Mucosa of stomach (tissue), 1 donor: ENCODE data around the gene UNC5A.

Source experiments
- H3K27me3 ChIP-seq: one replicate; pipeline ENCODE4 v1.7.0; 2013; ENCODE audit warnings: mild to moderate bottlenecking, low read length; ENCODE audit not compliant: control insufficient read depth, insufficient read depth
- H3K36me3 ChIP-seq: one replicate; pipeline ENCODE4 v1.7.0; 2013; ENCODE audit warnings: low read length; ENCODE audit not compliant: control insufficient read depth, insufficient read depth
- H3K4me1 ChIP-seq: one replicate; pipeline ENCODE4 v1.7.0; 2013; ENCODE audit warnings: mild to moderate bottlenecking, low read length; ENCODE audit not compliant: control insufficient read depth, insufficient read depth
- H3K4me3 ChIP-seq: one replicate; pipeline ENCODE4 v1.7.0; 2013; ENCODE audit warnings: low read length
- H3K9ac ChIP-seq: one replicate; pipeline ENCODE4 v1.7.0; 2013; ENCODE audit warnings: mild to moderate bottlenecking, low read length, moderate library complexity
- H3K9me3 ChIP-seq: one replicate; pipeline ENCODE4 v1.7.0; 2013; ENCODE audit warnings: mild to moderate bottlenecking, low read length, moderate library complexity; ENCODE audit not compliant: control insufficient read depth
- donor health status: Pancreatic carcinoma.

Gene UNC5A

DNA sequence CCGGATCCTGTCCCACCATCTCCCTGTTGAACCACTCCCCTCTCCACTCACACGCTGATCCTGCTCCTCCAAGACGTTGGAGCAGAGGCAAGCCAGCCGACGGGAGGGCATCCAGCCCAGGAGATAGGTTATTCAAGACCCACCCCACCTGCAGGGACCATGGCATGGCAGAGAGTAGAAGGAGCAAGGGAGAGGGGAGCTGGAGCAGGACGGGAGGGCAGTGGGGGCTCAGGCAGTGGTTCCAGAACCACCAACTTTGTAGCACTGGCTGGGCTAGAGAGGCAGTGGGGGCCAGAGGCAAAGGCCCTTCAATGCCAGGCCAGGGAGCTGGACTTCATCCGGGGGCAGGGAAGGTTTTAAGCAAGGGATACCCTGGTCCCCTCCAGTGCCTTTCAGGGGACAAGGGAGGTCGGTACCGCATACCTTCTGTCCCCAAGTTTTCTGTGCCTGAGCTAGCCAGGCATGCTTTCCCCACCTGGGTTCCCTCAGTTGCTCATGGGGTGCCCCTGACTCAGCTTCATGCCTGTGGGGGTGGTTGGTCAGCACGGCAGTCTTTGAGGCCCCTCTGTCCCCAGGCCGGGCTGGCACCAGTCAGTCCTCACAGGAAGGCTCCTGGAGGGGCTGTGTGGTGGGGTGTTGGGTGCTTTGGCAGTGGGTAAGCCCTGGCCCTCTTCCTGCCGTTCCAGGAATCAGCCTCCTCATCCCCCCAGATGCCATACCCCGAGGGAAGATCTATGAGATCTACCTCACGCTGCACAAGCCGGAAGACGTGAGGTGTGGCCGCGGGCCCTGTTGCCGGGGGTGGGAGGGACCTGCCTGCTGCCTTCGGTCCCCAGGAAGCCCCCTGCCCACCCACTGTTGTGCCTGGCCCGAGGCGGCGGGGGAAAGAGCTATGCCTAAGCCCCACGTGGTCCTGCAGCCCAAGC lies 66.4 kb downstream of the UNC5A start:
- Histone ChIP-seq H3K9ac (no peak overlapping the region), H3K9me3 (no peaks in the 10 kb centered on the region), H3K4me1 (no peaks in the 10 kb centered on the region), H3K36me3 (no peaks in the 10 kb centered on the region), H3K4me3 (no peak overlapping the region), H3K27me3 (peaks cover 11% of the 10 kb centered on the region)

DNA sequence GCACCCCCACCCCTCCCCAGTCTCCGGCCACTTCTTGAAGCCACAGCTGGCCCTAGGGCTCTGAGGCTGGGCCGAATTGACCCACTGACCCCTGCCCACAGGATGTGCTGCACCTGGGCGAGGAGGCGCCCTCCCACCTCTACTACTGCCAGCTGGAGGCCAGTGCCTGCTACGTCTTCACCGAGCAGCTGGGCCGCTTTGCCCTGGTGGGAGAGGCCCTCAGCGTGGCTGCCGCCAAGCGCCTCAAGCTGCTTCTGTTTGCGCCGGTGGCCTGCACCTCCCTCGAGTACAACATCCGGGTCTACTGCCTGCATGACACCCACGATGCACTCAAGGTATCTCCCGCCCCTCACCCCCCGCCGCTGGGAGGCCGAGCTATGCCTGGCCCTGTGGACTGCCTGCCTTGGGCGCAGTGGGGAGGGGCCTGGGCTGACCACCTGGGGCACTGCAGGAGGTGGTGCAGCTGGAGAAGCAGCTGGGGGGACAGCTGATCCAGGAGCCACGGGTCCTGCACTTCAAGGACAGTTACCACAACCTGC lies 67.5 kb downstream of the UNC5A start:
- Histone ChIP-seq H3K9me3 (no peaks in the 10 kb centered on the region), H3K4me1 (no peaks in the 10 kb centered on the region), H3K27me3 (peaks cover 11% of the 10 kb centered on the region), H3K9ac (no peak overlapping the region), H3K36me3 (no peaks in the 10 kb centered on the region), H3K4me3 (no peak overlapping the region)

DNA sequence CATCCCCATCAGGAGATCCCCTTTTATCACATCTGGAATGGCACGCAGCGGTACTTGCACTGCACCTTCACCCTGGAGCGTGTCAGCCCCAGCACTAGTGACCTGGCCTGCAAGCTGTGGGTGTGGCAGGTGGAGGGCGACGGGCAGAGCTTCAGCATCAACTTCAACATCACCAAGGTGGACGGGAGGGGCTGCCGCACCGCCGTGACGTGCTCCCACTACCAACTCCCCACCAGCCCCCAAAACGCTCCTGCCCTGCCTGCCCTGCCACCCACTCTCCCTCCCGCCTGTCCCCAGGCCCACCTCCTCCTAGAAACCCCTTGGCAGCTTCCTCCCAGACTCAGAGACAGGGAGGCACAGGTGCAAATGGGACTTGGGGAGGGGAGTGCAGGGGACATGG lies 68.1 kb downstream of the UNC5A start:
- Histone ChIP-seq H3K4me3 (no peak overlapping the region), H3K9me3 (no peaks in the 10 kb centered on the region), H3K9ac (no peak overlapping the region), H3K27me3 (peaks cover 11% of the 10 kb centered on the region), H3K4me1 (no peaks in the 10 kb centered on the region), H3K36me3 (no peaks in the 10 kb centered on the region)

DNA sequence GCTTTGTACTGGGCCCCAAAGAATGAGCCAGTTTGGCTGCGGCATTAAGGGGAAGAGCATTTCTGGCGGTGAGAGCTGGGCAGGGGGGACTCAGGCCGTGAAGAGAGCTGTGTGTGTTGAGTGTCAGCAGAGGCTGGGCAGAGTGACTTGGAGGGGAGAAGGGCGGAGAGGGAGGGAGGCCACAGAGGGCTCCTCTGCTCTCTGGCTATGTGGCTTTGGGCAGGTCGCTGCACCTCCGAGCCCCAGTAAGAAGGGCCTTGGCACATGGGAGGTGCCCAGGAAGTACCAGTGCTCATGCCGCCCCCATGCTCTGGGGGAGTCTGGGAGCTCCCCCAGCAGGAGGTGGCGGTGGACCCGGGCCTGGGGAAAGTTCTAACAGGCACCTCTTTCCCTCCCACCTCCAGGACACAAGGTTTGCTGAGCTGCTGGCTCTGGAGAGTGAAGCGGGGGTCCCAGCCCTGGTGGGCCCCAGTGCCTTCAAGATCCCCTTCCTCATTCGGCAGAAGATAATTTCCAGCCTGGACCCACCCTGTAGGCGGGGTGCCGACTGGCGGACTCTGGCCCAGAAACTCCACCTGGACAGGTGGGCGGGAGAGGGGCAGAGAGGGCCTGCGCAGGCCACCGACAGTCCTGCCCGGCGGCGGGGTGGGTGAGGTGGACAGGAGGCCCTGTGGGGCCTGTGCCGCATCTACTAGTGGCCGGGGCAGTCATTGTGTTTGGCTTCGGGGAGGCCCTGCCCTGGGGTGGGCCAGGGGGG lies 68.7 kb downstream of the UNC5A start:
- no peaks in the 10 kb centered on the region for H3K9me3 ChIP-seq
- H3K36me3 ChIP-seq: no peaks in the 10 kb centered on the region
- no peak overlapping the region for H3K4me3 ChIP-seq
- H3K9ac ChIP-seq: no peak overlapping the region
- peaks cover 11% of the 10 kb centered on the region for H3K27me3 ChIP-seq
- H3K4me1 ChIP-seq: no peaks in the 10 kb centered on the region

DNA sequence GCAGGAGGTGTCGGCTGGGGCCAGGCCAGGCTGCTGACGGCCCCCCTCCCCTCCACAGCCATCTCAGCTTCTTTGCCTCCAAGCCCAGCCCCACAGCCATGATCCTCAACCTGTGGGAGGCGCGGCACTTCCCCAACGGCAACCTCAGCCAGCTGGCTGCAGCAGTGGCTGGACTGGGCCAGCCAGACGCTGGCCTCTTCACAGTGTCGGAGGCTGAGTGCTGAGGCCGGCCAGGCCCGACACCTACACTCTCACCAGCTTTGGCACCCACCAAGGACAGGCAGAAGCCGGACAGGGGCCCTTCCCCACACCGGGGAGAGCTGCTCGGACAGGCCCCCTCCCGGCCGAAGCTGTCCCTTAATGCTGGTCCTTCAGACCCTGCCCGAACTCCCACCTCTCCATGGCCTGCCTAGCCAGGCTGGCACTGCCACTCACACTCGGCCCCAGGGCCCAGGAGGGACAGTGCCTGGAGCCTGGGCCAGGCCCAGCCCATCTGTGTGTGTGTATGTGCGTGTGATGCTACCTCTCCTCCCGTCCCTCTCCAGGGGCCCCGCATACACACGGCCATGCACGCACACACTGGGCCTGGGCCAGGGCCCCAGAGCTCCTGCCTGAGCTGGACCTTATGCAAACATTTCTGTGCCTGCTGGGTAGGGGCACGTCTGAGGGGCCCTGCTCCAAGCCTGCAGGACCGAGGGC lies 69.5 kb downstream of the UNC5A start:
- Histone ChIP-seq H3K4me1 (no peaks in the 10 kb centered on the region), H3K9ac (no peak overlapping the region), H3K36me3 (no peaks in the 10 kb centered on the region), H3K9me3 (no peaks in the 10 kb centered on the region), H3K4me3 (no peak overlapping the region), H3K27me3 (peaks cover 11% of the 10 kb centered on the region)

DNA sequence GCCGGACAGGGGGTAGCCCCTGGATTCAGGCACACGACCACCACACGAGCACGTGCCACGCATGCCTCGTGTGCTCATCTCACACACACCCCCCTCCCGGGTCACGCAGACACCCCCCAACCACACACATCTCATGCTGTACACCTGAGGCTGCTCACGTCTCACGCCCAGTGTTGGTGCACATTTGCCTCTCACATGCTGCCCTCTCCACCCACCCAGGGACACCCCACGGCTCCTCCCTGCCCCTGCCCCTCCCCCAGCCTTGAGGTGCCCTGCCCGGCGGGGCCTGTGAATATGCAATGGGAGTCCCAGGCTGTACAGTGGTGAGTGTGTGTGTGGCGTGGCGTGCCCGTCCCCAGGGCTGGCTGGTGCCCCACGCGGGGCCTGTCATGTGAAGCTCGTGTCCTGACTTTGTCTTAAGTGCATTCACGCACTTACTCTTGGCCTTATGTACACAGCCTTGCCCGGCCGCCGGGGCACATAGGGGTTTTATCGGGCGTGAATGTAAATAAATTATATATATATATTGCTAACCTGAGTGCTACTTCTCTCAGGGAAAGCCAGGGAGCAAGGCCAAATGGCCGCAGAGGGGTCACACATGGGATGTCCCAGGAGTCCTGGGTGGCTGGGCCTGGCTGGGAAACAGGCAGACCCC lies 70.1 kb downstream of the UNC5A start:
- Histone ChIP-seq H3K27me3 (peaks cover 11% of the 10 kb centered on the region), H3K4me3 (no peak overlapping the region), H3K4me1 (no peaks in the 10 kb centered on the region), H3K36me3 (no peaks in the 10 kb centered on the region), H3K9ac (no peak overlapping the region), H3K9me3 (no peaks in the 10 kb centered on the region)

DNA sequence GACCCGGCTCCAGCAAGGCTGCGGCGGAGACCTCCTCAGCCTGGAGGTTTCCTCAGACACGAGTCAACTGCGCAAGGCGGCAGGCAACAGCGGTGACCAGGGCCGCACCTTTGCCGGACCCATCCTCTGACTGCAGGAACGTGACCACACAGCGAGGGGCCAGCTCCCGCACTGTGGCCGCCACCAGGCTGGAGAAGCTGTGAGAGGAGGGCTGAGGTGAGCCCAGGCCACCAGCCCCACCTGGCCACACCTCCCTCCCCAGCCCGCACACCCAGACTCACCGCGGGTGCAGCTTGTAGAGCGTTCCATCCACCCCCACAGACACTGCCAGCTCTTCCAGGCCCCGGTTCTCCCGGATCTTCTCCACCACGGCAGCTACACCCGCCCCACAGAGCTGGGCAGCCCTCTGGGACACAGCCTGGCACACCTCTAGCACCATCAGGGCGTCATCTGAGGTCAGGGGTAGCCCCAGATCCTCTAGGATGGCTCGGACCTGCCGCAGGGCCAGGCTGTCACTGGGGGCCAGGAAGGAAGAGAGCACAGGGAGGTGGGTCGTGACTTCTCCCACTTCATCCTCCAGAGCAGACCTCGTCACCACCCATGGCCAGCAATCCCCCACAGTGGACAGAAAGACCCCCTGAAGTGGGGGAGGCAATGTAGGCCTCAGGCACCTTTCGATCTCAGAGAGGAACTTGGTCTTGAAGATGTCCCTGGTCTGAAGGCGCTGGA lies 70.8 kb downstream of the UNC5A start:
- Histone ChIP-seq H3K9me3 (no peaks in the 10 kb centered on the region), H3K4me1 (no peaks in the 10 kb centered on the region), H3K4me3 (no peak overlapping the region), H3K27me3 (peaks cover 8% of the 10 kb centered on the region), H3K9ac (no peak overlapping the region), H3K36me3 (no peaks in the 10 kb centered on the region)

DNA sequence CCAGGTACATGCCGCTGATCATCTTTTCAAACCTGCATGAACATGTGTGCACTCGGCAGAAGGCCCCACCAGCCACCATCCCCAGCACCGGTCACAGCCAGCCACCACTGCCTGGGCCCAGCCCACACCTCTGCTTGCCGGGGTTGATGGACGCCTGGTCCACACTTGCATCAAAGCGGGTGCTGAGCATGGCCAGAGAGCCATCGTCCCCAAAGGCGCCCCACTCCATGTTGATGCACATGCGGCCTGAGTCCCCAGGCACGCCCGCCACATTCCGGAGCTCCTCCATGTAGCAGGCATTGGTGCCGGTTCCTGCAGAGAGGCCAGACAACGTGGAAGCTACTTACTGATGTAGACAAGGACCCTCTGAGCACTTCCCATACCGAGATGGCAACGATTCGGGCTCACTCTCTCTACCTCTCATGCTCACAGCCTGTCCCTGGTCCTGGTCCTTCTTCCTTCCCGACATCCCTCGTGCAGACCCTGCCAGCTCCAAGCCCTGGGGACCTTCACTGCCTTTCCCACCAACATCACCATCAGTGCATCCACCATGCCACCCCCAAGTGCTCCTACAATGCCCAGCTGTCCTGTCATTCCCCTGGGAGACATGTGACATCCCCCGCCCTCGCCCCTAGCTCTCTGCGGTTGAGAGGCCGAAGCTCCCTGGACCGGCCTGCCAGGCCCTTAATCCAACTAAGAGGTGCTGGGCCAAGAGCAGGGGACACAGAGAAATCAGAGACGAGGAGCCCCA lies 71.6 kb downstream of the UNC5A start:
- Histone ChIP-seq H3K27me3 (peaks cover 4% of the 10 kb centered on the region), H3K9me3 (no peaks in the 10 kb centered on the region), H3K4me1 (no peaks in the 10 kb centered on the region), H3K9ac (no peak overlapping the region), H3K4me3 (no peak overlapping the region), H3K36me3 (no peaks in the 10 kb centered on the region)

DNA sequence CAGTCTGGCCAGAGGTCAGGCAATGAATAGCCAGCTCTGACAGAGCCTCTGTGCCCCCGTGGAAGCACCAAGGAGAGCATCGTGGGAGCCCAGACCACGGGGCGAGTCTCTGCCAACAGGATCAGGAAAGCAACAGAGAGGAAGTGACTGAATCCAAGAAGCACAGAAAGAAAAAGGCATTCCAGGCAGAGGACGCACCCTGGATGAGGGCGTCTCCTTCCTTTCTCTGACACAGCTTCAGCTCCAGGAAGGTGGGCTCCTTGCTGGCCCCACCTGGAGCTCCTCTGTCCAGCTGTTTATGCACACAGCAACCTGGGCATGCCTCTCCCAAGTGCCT lies 72.2 kb downstream of the UNC5A start:
- Histone ChIP-seq H3K27me3 (peaks cover 4% of the 10 kb centered on the region), H3K9me3 (no peaks in the 10 kb centered on the region), H3K4me1 (no peaks in the 10 kb centered on the region), H3K4me3 (no peak overlapping the region), H3K9ac (no peak overlapping the region), H3K36me3 (no peaks in the 10 kb centered on the region)

DNA sequence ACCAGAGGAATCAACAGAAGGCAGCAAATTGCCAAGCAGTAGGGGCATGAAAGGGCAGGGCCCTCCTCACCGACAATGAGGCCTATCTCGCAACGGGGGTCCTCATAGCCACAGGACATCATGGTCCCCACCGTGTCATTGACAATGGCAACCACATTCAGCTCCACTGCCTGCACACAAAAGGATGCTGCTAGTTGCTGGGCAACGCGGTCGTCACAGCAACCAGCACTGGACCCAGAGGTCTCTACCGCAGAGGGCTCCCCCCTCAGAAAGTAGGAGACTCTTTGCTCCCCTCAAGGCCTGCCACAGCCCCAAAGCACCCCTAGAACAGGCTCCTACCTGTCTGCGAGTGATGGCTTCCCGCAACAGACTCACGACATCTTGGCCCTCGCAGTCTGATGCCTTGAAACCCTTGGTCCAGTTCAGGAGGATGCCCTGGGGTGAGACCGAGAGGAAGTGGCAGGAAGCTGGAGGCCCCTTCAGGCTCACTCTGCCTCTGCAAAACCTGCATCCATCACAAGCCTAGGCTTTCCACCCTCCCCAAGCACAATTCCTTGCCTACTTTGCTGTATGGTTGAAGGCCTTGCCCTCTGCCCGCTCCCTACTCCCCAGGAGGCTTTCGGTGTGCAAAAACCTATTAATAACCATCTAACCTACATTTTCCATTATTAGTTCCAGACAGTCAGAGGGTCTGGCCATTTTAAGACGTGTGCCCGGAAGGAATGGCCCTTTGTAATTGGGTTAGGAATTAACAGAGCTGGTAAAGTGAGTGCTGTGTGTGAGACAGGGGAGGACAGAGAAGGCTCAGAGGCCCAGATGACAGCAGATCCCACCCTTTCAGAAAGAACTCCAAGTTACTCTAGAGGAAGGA lies 73.6 kb downstream of the UNC5A start:
- no peaks in the 10 kb centered on the region for H3K9me3 ChIP-seq
- no peaks in the 10 kb centered on the region for H3K4me1 ChIP-seq
- no peaks in the 10 kb centered on the region for H3K36me3 ChIP-seq
- no peak overlapping the region for H3K9ac ChIP-seq
- no peaks in the 10 kb centered on the region for H3K27me3 ChIP-seq
- H3K4me3 ChIP-seq: no peak overlapping the region
